Gastroesophageal sphincter (tissue), 4 donors: ENCODE results near the gene EMILIN3. TPM values are rescaled to one million over a fixed set of nuclear protein-coding genes. Genes with fewer than 3 reads are reported as not detected.

Source experiments
- ATAC-seq: fragments of 150-250 bp; one replicate; pipeline ENCODE4 v1.9.1; 2016; ENCODE audit warnings: mild to moderate bottlenecking, moderate library complexity
- H3K27ac ChIP-seq, 4 donors: fragments of 200-600 bp; sonication (generic) in 3 of 4; 1 replicate in 3 of 4; 2 replicates in 1 of 4; pipeline ENCODE4 v1.5.1; 2016 to 2019
- H3K27me3 ChIP-seq: fragments of 200-600 bp; sonication (generic); one replicate; pipeline ENCODE4 v1.5.1; 2019
- H3K36me3 ChIP-seq, 2 donors: fragments of 200-600 bp; sonication (generic); one replicate each; pipeline ENCODE4 v1.5.1; 2019; ENCODE audit warnings: control low read depth in 1 of 2
- H3K4me1 ChIP-seq, 3 donors: fragments of 200-600 bp; sonication (generic); 1 replicate in 2 of 3; 2 replicates in 1 of 3; pipeline ENCODE4 v1.5.1; 2016 to 2019; ENCODE audit warnings: control low read depth in 2 of 3
- H3K4me3 ChIP-seq, 2 donors: fragments of 200-600 bp; sonication (generic); one replicate each; pipeline ENCODE4 v1.5.1; 2019; ENCODE audit warnings: mild to moderate bottlenecking in 1 of 2, moderate library complexity in 1 of 2
- H3K9me3 ChIP-seq, 3 donors: fragments of 200-600 bp; sonication (generic); one replicate each; pipeline ENCODE4 v1.5.1; 2017 to 2019; ENCODE audit warnings: control low read depth in 2 of 3
- CTCF ChIP-seq, 4 experiments: fragments of 200-600 bp in 2 of 4; fragments of 450-650 bp in 2 of 4; sonication (generic) in 1 of 4; IDR thresholded peaks; one replicate each; pipeline ENCODE4 v1.5.1; 2017 to 2019; ENCODE audit warnings: antibody characterized with exemption in 4 of 4, mild to moderate bottlenecking in 2 of 4, moderate library complexity in 2 of 4
- EP300 ChIP-seq: sonication (generic); formaldehyde crosslinking; IDR thresholded peaks from one replicate; pipeline ENCODE4 v1.6.1; 2017; ENCODE audit warnings: antibody characterized with exemption, mild to moderate bottlenecking
- POLR2A ChIP-seq, 2 donors: fragments of 450-650 bp; IDR thresholded peaks; one replicate each; pipeline ENCODE4 v1.6.1; 2017; ENCODE audit warnings: antibody characterized with exemption in 2 of 2, mild to moderate bottlenecking in 2 of 2, moderate library complexity in 1 of 2
- POLR2AphosphoS5 ChIP-seq: sonication (generic); formaldehyde crosslinking; IDR thresholded peaks from one replicate; pipeline ENCODE4 v1.6.1; 2017; ENCODE audit warnings: antibody characterized with exemption
- WGBS, 2 donors: methylation state at CpG; one replicate each; pipeline ENCODE4 v1.1.5; 2018; ENCODE audit warnings: low coverage in 1 of 2; 5-methylcytosine and 5-hydroxymethylcytosine counted together
- total RNA-seq, 4 donors: library from RNA; depleted of rRNA; stranded (reverse); fragments of >200 nt; gene quantifications; one replicate each; pipeline ENCODE4 v1.1.0, GENCODE V29; 2016

The EMILIN3 gene
- total RNA-seq, 4 donors from 2014 or later = 1.1 to 3.6 (median 2.9) TPM

GRCh38 chr20:41344938-41345728 lies 21.5 kb downstream of the EMILIN3 start:
- H3K9me3 ChIP-seq = no peaks in the 10 kb centered on the region
- ATAC-seq = no peak
- peaks cover 0 to 25% (median 9%) of the 10 kb centered on the region in 3 donors for H3K4me1 ChIP-seq
- H3K4me3 ChIP-seq = no peak overlapping the region
- 93 to 94% methylated on average over 3 to 7 of the region's 11 CpGs for WGBS, 2 donors
- H3K27ac ChIP-seq = no peak overlapping the region
- no peaks in the 10 kb centered on the region for H3K27me3 ChIP-seq
- peaks cover 0 to 31% of the 10 kb centered on the region in 2 donors for H3K36me3 ChIP-seq
- TF ChIP-seq POLR2AphosphoS5 (no peak), EP300 (no peak), POLR2A (IDR thresholded peaks at IDR 0.05) (no peak), CTCF (IDR thresholded peaks at IDR 0.05) (no peak)

GRCh38 chr20:41344477-41344876 lies 22.1 kb downstream of the EMILIN3 start:
- TF ChIP-seq EP300 = no peak
- TF ChIP-seq POLR2AphosphoS5 = no peak
- no peak for TF ChIP-seq POLR2A (IDR thresholded peaks at IDR 0.05)
- no peak for TF ChIP-seq CTCF (IDR thresholded peaks at IDR 0.05)
- WGBS, 2 donors = no CpG with 5 or more reads among the region's 4 CpGs
- H3K27me3 ChIP-seq = no peaks in the 10 kb centered on the region
- H3K4me3 ChIP-seq = no peak overlapping the region
- H3K27ac ChIP-seq = no peak overlapping the region
- no peaks in the 10 kb centered on the region for H3K9me3 ChIP-seq
- H3K36me3 ChIP-seq = peaks cover 0 to 24% of the 10 kb centered on the region in 2 donors
- no peak for ATAC-seq
- peaks cover 0 to 31% (median 15%) of the 10 kb centered on the region in 3 donors for H3K4me1 ChIP-seq

GRCh38 chr20:41342474-41343464 lies 23.8 kb downstream of the EMILIN3 start:
- TF ChIP-seq POLR2A (IDR thresholded peaks at IDR 0.05) = no peak
- no peak for TF ChIP-seq CTCF (IDR thresholded peaks at IDR 0.05)
- peaks cover 0 to 36% (median 15%) of the 10 kb centered on the region in 3 donors for H3K4me1 ChIP-seq
- peaks cover 0 to 8% of the 10 kb centered on the region in 2 donors for H3K36me3 ChIP-seq
- WGBS, 2 donors = 80 to 94% methylated on average over 1 to 3 of the region's 9 CpGs
- peak overlapping the region in 1 of 4 donors; percentile 14 for H3K27ac ChIP-seq
- no peaks in the 10 kb centered on the region for H3K9me3 ChIP-seq
- ATAC-seq = no peak
- no peak overlapping the region for H3K4me3 ChIP-seq
- H3K27me3 ChIP-seq = no peaks in the 10 kb centered on the region

- Histone ChIP-seq H3K4me1 (peaks cover 0 to 36% (median 15%) of the 10 kb centered on the region in 3 donors), H3K27ac (peak within 1 kb of the TSS in 3 of 4 donors; percentile 79 to 83 (median 82)), H3K4me3 (peak within 1 kb of the TSS in 1 of 2 donors; percentile 49), H3K9me3 (no peaks in the 10 kb centered on the region), H3K36me3 (no peaks in the 10 kb centered on the region), H3K27me3 (no peaks in the 10 kb centered on the region)
- TF ChIP-seq POLR2AphosphoS5 (no peak), POLR2A (IDR thresholded peaks at IDR 0.05) (peak in 1 of 2 donors; percentile 26), EP300 (no peak), CTCF (IDR thresholded peaks at IDR 0.05) (peak in 1 of 4 experiments; percentile 42)
- peak; percentile 89 for ATAC-seq
- WGBS, 2 donors = 0 to 8% methylated on average over 1 to 11 of the region's 33 CpGs
Observed at GRCh38 chr20:41340327-41341055, 26.1 kb downstream of the EMILIN3 start, which contains the start of gene LPIN3. Gene LPIN3 (plus strand): TSS chr20:41340821. CDS start chr20:41345804, 4,983 bp downstream.
